Memory B cell (primary cell): ENCODE data around the gene BANP.
A peak's percentile ranks its signal among the peaks of the same experiment; 100 is the strongest.

Source experiments
- ATAC-seq: fragments of 150-1000 bp; cut with Tn5 transposase; 2 replicates; pipeline ENCODE4 v1.10.0; 2021; ENCODE audit warnings: low read depth, mild to moderate bottlenecking, moderate library complexity
- DNase-seq, 2 donors: peaks; one replicate each; pipeline ENCODE4 v3.0.0; 2022; ENCODE audit warnings: low spot score in 2 of 2
- H3K27ac Mint-ChIP-seq: one replicate; pipeline ENCODE4 v1.8.0; 2022; ENCODE audit warnings: mild to moderate bottlenecking, moderate library complexity, mixed read lengths
- H3K27me3 Mint-ChIP-seq: one replicate; pipeline ENCODE4 v1.8.0; 2022; ENCODE audit warnings: mixed read lengths
- H3K36me3 Mint-ChIP-seq: one replicate; pipeline ENCODE4 v1.8.0; 2022; ENCODE audit warnings: mild to moderate bottlenecking, mixed read lengths
- H3K4me1 Mint-ChIP-seq: one replicate; pipeline ENCODE4 v1.8.0; 2022; ENCODE audit warnings: mixed read lengths
- H3K4me3 Mint-ChIP-seq: one replicate; pipeline ENCODE4 v1.8.0; 2022; ENCODE audit warnings: mild to moderate bottlenecking, moderate library complexity, mixed read lengths
- H3K9me3 Mint-ChIP-seq: one replicate; pipeline ENCODE4 v1.8.0; 2022; ENCODE audit warnings: mixed read lengths

Gene BANP

GRCh38 chr16:87951552-87952538 lies 611 bp downstream of the BANP start:
- H3K27ac Mint-ChIP-seq = peak overlapping the region; percentile 97
- peak overlapping the region; percentile 100 for H3K4me3 Mint-ChIP-seq
- peaks cover 5% of the 10 kb centered on the region for H3K36me3 Mint-ChIP-seq
- DNase-seq (peak in 1 of 2 donors; percentile 32), ATAC-seq (no peak)
- H3K9me3 Mint-ChIP-seq = no peaks in the 10 kb centered on the region
- peaks cover 4% of the 10 kb centered on the region for H3K27me3 Mint-ChIP-seq
- peaks cover 40% of the 10 kb centered on the region for H3K4me1 Mint-ChIP-seq

- Mint-ChIP-seq H3K27ac (peak overlapping the region; percentile 97), H3K4me1 (peaks cover 42% of the 10 kb centered on the region), H3K27me3 (peaks cover under 1% of the 10 kb centered on the region), H3K4me3 (no peak overlapping the region), H3K36me3 (peaks cover 9% of the 10 kb centered on the region), H3K9me3 (no peaks in the 10 kb centered on the region)
- DNase-seq (no peak), ATAC-seq (no peak)
Observed at GRCh38 chr16:87952751-87953150, 1.5 kb downstream of the BANP start.

- Mint-ChIP-seq H3K4me3 (peak overlapping the region; percentile 21), H3K27me3 (no peaks in the 10 kb centered on the region), H3K27ac (peak overlapping the region; percentile 71), H3K4me1 (peaks cover 39% of the 10 kb centered on the region), H3K9me3 (no peaks in the 10 kb centered on the region), H3K36me3 (peaks cover 9% of the 10 kb centered on the region)
- no peak for DNase-seq
- ATAC-seq = no peak
Observed at GRCh38 chr16:87953308-87954215, 2.3 kb downstream of the BANP start.

- no peaks in the 10 kb centered on the region for H3K9me3 Mint-ChIP-seq
- peak overlapping the region; percentile 71 for H3K27ac Mint-ChIP-seq
- DNase-seq = no peak
- H3K27me3 Mint-ChIP-seq = no peaks in the 10 kb centered on the region
- H3K4me1 Mint-ChIP-seq = peaks cover 39% of the 10 kb centered on the region
- no peak overlapping the region for H3K4me3 Mint-ChIP-seq
- no peak for ATAC-seq
- H3K36me3 Mint-ChIP-seq = peaks cover 9% of the 10 kb centered on the region
Observed at GRCh38 chr16:87954361-87954760, 3.1 kb downstream of the BANP start.

GRCh38 chr16:87954826-87955225 lies 3.6 kb downstream of the BANP start:
- Mint-ChIP-seq H3K9me3 (no peaks in the 10 kb centered on the region), H3K27ac (peak overlapping the region; percentile 71), H3K4me1 (peaks cover 44% of the 10 kb centered on the region), H3K4me3 (no peak overlapping the region), H3K27me3 (no peaks in the 10 kb centered on the region), H3K36me3 (peaks cover 9% of the 10 kb centered on the region)
- DNase-seq = no peak
- no peak for ATAC-seq

GRCh38 chr16:87955302-87956097 lies 4.3 kb downstream of the BANP start:
- H3K27ac Mint-ChIP-seq = peak overlapping the region; percentile 81
- no peak overlapping the region for H3K4me3 Mint-ChIP-seq
- no peaks in the 10 kb centered on the region for H3K27me3 Mint-ChIP-seq
- DNase-seq (no peak), ATAC-seq (no peak)
- peaks cover 9% of the 10 kb centered on the region for H3K36me3 Mint-ChIP-seq
- peaks cover 49% of the 10 kb centered on the region for H3K4me1 Mint-ChIP-seq
- no peaks in the 10 kb centered on the region for H3K9me3 Mint-ChIP-seq

- Mint-ChIP-seq H3K4me1 (peaks cover 49% of the 10 kb centered on the region), H3K4me3 (peak overlapping the region; percentile 72), H3K9me3 (no peaks in the 10 kb centered on the region), H3K36me3 (peaks cover 9% of the 10 kb centered on the region), H3K27ac (peak overlapping the region; percentile 81), H3K27me3 (no peaks in the 10 kb centered on the region)
- no peak for DNase-seq
- no peak for ATAC-seq
Observed at GRCh38 chr16:87956098-87956364, 4.8 kb downstream of the BANP start.

- H3K9me3 Mint-ChIP-seq = no peaks in the 10 kb centered on the region
- H3K36me3 Mint-ChIP-seq = peaks cover 11% of the 10 kb centered on the region
- peaks cover 50% of the 10 kb centered on the region for H3K4me1 Mint-ChIP-seq
- peak; percentile 64 to 76 for DNase-seq
- no peaks in the 10 kb centered on the region for H3K27me3 Mint-ChIP-seq
- H3K4me3 Mint-ChIP-seq = peak overlapping the region; percentile 72
- peak; percentile 70 for ATAC-seq
- H3K27ac Mint-ChIP-seq = peak overlapping the region; percentile 81
Observed at GRCh38 chr16:87956365-87957231, 5.4 kb downstream of the BANP start.

GRCh38 chr16:87957296-87958094 lies 6.3 kb downstream of the BANP start:
- peak overlapping the region; percentile 81 for H3K27ac Mint-ChIP-seq
- no peak for ATAC-seq
- H3K27me3 Mint-ChIP-seq = no peaks in the 10 kb centered on the region
- no peaks in the 10 kb centered on the region for H3K9me3 Mint-ChIP-seq
- peak overlapping the region; percentile 72 for H3K4me3 Mint-ChIP-seq
- DNase-seq = no peak
- peaks cover 12% of the 10 kb centered on the region for H3K36me3 Mint-ChIP-seq
- H3K4me1 Mint-ChIP-seq = peaks cover 46% of the 10 kb centered on the region

GRCh38 chr16:87958632-87959031 lies 7.4 kb downstream of the BANP start:
- Mint-ChIP-seq H3K27ac (no peak overlapping the region), H3K4me3 (no peak overlapping the region), H3K27me3 (no peaks in the 10 kb centered on the region), H3K9me3 (no peaks in the 10 kb centered on the region), H3K36me3 (peaks cover 15% of the 10 kb centered on the region), H3K4me1 (peaks cover 47% of the 10 kb centered on the region)
- no peak for DNase-seq
- ATAC-seq = no peak

- Mint-ChIP-seq H3K36me3 (peaks cover 12% of the 10 kb centered on the region), H3K4me3 (peak overlapping the region; percentile 33), H3K27ac (peak overlapping the region; percentile 80), H3K9me3 (no peaks in the 10 kb centered on the region), H3K27me3 (no peaks in the 10 kb centered on the region), H3K4me1 (peaks cover 45% of the 10 kb centered on the region)
- DNase-seq (no peak), ATAC-seq (no peak)
Observed at GRCh38 chr16:87959391-87959990, 8.3 kb downstream of the BANP start.

- peaks cover 18% of the 10 kb centered on the region for H3K36me3 Mint-ChIP-seq
- H3K4me1 Mint-ChIP-seq = peaks cover 53% of the 10 kb centered on the region
- H3K4me3 Mint-ChIP-seq = no peak overlapping the region
Observed at GRCh38 chr16:87960296-87960695, 9.1 kb downstream of the BANP start.

More at GRCh38 chr16:87960296-87960695, 9.1 kb downstream of the BANP start:
- H3K9me3 Mint-ChIP-seq = no peaks in the 10 kb centered on the region
- no peaks in the 10 kb centered on the region for H3K27me3 Mint-ChIP-seq
- no peak overlapping the region for H3K27ac Mint-ChIP-seq
- no peak for ATAC-seq
- DNase-seq = no peak
